ENCODE measurements around the gene VAV3. TPM values are rescaled to one million over a fixed set of nuclear protein-coding genes. Genes with fewer than 3 reads are reported as not detected.

The VAV3 gene
- total and polyA plus RNA-seq, 2 donors: 3.8 to 24.2 TPM

DNA sequence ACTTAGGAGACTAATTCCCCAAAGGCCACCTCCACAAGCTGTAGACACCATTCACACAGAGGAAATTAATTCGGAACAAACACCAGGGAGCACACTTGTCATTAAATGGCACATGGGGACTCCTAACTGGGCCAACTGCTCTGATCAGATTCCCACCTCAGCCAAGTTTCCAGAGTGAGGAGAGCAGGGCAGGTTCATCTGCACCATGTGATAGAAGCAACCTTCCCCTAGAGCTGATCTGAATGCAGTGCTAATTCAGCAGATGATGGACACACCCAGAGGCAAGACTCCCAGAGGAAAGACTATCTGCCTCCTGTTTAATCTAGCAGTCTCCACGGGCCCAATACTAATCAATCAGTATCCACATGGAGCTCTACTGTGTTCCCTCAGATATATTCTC lies 147.0 kb downstream of the VAV3 start:
- Histone ChIP-seq H3K36me3 (ENCODE audit: insufficient read depth) (no peaks in the 10 kb centered on the region), H3K4me1 (ENCODE audit: insufficient read depth) (no peaks in the 10 kb centered on the region), H3K27ac (ENCODE audit: low read depth) (no peak overlapping the region), H3K4me3 (ENCODE audit: low read depth, low read length) (no peak overlapping the region)
- no peak for DNase-seq (ENCODE audit: extremely low spot score)
- 72% methylated on average over 2 of the region's 2 CpGs for WGBS

DNA sequence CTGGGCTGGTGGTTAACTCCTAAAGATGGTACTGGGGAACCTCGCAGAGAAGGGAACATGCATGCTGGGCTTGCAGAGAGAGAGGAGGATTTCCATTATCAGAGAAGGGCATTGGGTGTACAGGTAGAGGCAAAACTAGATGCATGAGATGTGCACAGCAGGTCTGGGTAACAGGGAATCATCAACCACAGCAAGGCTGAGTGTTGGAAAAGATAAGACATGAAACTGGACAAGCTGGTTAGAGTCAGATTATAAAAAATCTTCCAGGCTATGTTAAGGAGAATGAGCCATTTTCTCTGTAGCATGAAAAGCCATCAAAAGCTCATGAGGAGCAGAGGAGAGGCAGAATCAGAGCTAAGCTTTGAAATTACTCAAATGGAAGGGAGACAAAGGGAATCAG lies 147.8 kb downstream of the VAV3 start:
- H3K36me3 ChIP-seq (ENCODE audit: insufficient read depth): no peaks in the 10 kb centered on the region
- 89% methylated on average over 1 of the region's 1 CpG for WGBS
- no peak overlapping the region for H3K4me3 ChIP-seq (ENCODE audit: low read depth, low read length)
- DNase-seq (ENCODE audit: extremely low spot score): no peak
- no peaks in the 10 kb centered on the region for H3K4me1 ChIP-seq (ENCODE audit: insufficient read depth)
- H3K27ac ChIP-seq (ENCODE audit: low read depth): no peak overlapping the region

- Histone ChIP-seq H3K36me3 (ENCODE audit: insufficient read depth) (no peaks in the 10 kb centered on the region), H3K27ac (ENCODE audit: low read depth) (no peak overlapping the region), H3K4me3 (ENCODE audit: low read depth, low read length) (no peak overlapping the region), H3K4me1 (ENCODE audit: insufficient read depth) (no peaks in the 10 kb centered on the region)
- DNase-seq (ENCODE audit: extremely low spot score): no peak
- WGBS: 97% methylated on average over 2 of the region's 2 CpGs
Measured at GRCh38 chr1:107810291-107810951, 154.6 kb downstream of the VAV3 start.

- Histone ChIP-seq H3K36me3 (ENCODE audit: insufficient read depth) (no peaks in the 10 kb centered on the region), H3K27ac (ENCODE audit: low read depth) (no peak overlapping the region), H3K4me1 (ENCODE audit: insufficient read depth) (no peaks in the 10 kb centered on the region), H3K4me3 (ENCODE audit: low read depth, low read length) (no peak overlapping the region)
- no peak for DNase-seq (ENCODE audit: extremely low spot score)
- 78% methylated on average over 3 of the region's 3 CpGs for WGBS
Measured at GRCh38 chr1:107807855-107808254, 157.1 kb downstream of the VAV3 start.

- no peak overlapping the region for H3K4me3 ChIP-seq (ENCODE audit: low read depth, low read length)
- H3K36me3 ChIP-seq (ENCODE audit: insufficient read depth): no peaks in the 10 kb centered on the region
- DNase-seq (ENCODE audit: extremely low spot score): no peak
- H3K4me1 ChIP-seq (ENCODE audit: insufficient read depth): no peaks in the 10 kb centered on the region
- no peak overlapping the region for H3K27ac ChIP-seq (ENCODE audit: low read depth)
- 63% methylated on average over 1 of the region's 1 CpG for WGBS
Measured at GRCh38 chr1:107807405-107807804, 157.6 kb downstream of the VAV3 start.

- 81% methylated on average over 4 of the region's 4 CpGs for WGBS
Measured at GRCh38 chr1:107806902-107807301, 158.1 kb downstream of the VAV3 start.

DNA sequence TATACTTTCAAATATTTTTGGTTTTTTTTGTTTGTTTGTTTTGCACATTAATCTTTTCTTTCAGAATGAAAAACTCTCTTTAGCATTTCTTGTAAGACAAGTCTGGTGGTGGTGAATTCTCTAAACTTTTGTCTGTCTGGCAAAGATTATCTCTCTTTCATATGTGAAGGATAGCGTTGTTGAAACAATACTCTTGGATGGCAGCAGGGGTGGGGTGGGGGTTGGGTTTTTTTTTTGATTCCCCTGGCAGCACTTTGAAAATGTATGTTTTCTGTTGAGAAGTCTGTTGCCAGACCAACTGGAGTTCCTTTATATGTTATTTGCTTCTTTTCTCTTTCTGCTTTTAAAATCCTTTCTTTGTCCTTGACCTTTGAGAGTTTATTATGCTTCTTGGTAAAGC lies 160.2 kb downstream of the VAV3 start:
- WGBS: 45% methylated on average over 1 of the region's 1 CpG
- no peaks in the 10 kb centered on the region for H3K4me1 ChIP-seq (ENCODE audit: insufficient read depth)
- no peak overlapping the region for H3K27ac ChIP-seq (ENCODE audit: low read depth)
- no peak overlapping the region for H3K4me3 ChIP-seq (ENCODE audit: low read depth, low read length)
- no peaks in the 10 kb centered on the region for H3K36me3 ChIP-seq (ENCODE audit: insufficient read depth)
- DNase-seq (ENCODE audit: extremely low spot score): no peak

More at GRCh38 chr1:107806902-107807301, 158.1 kb downstream of the VAV3 start:
- Histone ChIP-seq H3K4me1 (ENCODE audit: insufficient read depth) (no peaks in the 10 kb centered on the region), H3K4me3 (ENCODE audit: low read depth, low read length) (no peak overlapping the region), H3K36me3 (ENCODE audit: insufficient read depth) (no peaks in the 10 kb centered on the region), H3K27ac (ENCODE audit: low read depth) (no peak overlapping the region)
- no peak for DNase-seq (ENCODE audit: extremely low spot score)

- no peak for DNase-seq (ENCODE audit: extremely low spot score)
- Histone ChIP-seq H3K36me3 (ENCODE audit: insufficient read depth) (no peaks in the 10 kb centered on the region), H3K27ac (ENCODE audit: low read depth) (no peak overlapping the region), H3K4me1 (ENCODE audit: insufficient read depth) (no peaks in the 10 kb centered on the region), H3K4me3 (ENCODE audit: low read depth, low read length) (no peak overlapping the region)
- 51% methylated on average over 1 of the region's 1 CpG for WGBS
Measured at GRCh38 chr1:107804134-107804533, 160.8 kb downstream of the VAV3 start.

DNA sequence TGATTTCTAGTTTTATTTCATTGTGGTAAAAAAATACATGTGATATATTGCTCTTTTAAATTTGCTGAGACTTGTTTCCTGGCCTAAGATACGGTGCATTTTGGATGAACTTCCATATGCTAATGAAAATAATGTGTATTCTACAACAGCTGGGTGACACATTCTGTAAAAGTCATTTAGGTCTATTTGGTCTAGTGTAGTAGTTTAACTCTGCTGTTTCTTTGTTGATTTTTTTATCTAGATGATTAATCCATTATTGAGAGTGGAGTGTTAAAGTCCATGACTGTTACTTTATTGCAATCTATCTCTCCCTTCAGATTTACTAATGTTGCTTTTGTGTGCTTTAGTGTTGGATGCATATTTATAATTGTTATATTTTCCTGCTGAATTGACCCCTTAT lies 161.4 kb downstream of the VAV3 start:
- no peaks in the 10 kb centered on the region for H3K4me1 ChIP-seq (ENCODE audit: insufficient read depth)
- 52% methylated on average over 1 of the region's 1 CpG for WGBS
- no peaks in the 10 kb centered on the region for H3K36me3 ChIP-seq (ENCODE audit: insufficient read depth)
- no peak overlapping the region for H3K4me3 ChIP-seq (ENCODE audit: low read depth, low read length)
- H3K27ac ChIP-seq (ENCODE audit: low read depth): no peak overlapping the region
- no peak for DNase-seq (ENCODE audit: extremely low spot score)

DNA sequence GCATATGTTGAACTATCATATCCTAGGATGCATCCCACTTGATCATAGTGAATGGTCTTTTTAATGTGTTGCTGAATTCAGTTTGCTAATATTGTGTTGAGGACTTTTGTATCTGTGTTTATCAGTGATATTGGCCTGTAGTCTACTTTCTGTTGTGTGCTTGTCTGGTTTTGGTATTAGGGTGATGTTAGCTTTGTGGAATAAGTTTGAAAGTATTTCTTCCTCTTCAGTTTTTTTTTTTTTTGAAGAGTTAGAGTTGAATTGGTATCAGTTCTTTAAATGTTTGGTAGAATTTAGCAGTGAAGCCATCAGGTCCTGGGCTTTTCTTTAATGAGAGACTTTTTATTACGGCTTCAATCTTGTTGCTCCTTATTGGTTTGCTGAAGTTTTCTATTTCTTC lies 162.3 kb downstream of the VAV3 start:
- WGBS: 93% methylated on average over 1 of the region's 1 CpG
- Histone ChIP-seq H3K27ac (ENCODE audit: low read depth) (no peak overlapping the region), H3K4me1 (ENCODE audit: insufficient read depth) (no peaks in the 10 kb centered on the region), H3K4me3 (ENCODE audit: low read depth, low read length) (no peak overlapping the region), H3K36me3 (ENCODE audit: insufficient read depth) (no peaks in the 10 kb centered on the region)
- DNase-seq (ENCODE audit: extremely low spot score): no peak

GRCh38 chr1:107795994-107796393 lies 169.0 kb downstream of the VAV3 start:
- H3K4me1 ChIP-seq (ENCODE audit: insufficient read depth): no peaks in the 10 kb centered on the region
- no peak for DNase-seq (ENCODE audit: extremely low spot score)
- 88% methylated on average over 2 of the region's 2 CpGs for WGBS
- H3K4me3 ChIP-seq (ENCODE audit: low read depth, low read length): no peak overlapping the region
- no peaks in the 10 kb centered on the region for H3K36me3 ChIP-seq (ENCODE audit: insufficient read depth)
- no peak overlapping the region for H3K27ac ChIP-seq (ENCODE audit: low read depth)

DNA sequence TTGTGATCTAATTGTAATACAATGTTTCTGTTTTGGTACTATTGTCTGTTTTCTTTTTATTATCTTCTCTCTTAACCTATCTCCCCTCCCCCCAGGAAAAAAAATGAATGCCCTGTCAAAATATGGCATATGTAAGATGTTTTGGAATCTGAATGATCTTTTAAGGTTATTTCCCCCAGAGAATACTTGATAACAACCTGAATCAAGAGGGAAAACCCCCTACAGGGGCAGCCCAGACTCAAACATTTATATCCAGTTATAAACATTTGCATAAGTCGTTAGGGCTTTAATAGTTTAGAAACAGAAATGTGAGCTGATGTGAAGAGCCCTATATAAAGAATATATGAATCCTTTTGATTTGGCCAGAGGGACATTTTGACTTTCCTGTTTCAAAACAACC lies 169.5 kb downstream of the VAV3 start:
- Histone ChIP-seq H3K36me3 (ENCODE audit: insufficient read depth) (no peaks in the 10 kb centered on the region), H3K4me3 (ENCODE audit: low read depth, low read length) (no peak overlapping the region), H3K4me1 (ENCODE audit: insufficient read depth) (no peaks in the 10 kb centered on the region), H3K27ac (ENCODE audit: low read depth) (no peak overlapping the region)
- 40% methylated on average over 1 of the region's 1 CpG for WGBS
- DNase-seq (ENCODE audit: extremely low spot score): no peak

DNA sequence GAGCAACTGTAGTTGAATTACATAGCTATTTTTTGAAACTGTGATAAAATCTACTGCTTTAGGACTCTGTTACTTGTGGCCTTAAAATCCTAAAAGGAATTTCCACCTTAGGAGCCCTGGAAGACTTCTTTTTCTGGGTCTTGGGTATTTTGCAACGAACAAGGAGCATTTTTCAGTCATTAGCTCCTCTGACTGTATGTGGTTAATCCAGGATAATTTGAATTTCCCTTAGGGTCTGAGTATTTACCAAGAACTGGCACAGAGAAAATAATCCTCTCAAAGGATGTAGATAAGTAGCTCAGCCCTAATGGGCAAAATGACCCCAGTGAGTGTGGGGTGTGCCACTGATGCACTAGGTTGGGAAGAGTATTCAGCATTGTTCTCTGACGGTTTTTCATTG lies 170.4 kb downstream of the VAV3 start:
- WGBS: 78% methylated on average over 2 of the region's 2 CpGs

DNA sequence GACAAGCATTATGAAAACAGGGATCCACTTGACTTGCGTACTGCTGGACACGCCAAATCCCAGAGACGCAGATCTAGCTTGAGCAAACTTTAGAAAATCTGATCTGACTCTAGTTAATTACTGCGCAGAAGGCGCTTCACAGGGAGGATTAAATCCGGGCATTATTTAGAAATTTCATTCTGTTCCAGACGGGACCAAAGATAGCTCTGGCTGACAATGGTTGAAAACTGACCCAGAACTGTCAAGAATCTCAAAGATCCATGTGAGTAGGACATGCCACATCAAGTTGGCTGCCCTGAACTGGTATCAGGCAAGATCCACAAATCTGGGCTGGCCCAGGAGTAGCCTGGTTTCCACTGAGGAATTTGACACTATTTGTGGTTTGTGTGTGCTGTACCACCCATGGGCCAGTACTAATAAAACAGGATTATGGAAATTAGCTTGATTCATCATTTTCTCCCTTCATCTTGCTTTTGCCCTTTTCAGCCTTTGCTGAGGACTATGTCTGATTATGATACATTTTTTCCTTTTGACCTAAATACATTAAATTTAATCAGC lies 171.0 kb downstream of the VAV3 start:
- Histone ChIP-seq H3K4me1 (ENCODE audit: insufficient read depth) (no peaks in the 10 kb centered on the region), H3K4me3 (ENCODE audit: low read depth, low read length) (no peak overlapping the region), H3K36me3 (ENCODE audit: insufficient read depth) (no peaks in the 10 kb centered on the region), H3K27ac (ENCODE audit: low read depth) (no peak overlapping the region)
- DNase-seq (ENCODE audit: extremely low spot score): no peak
- WGBS: 78% methylated on average over 7 of the region's 7 CpGs

More for the DNA sequence above, 170.4 kb downstream of the VAV3 start:
- H3K4me1 ChIP-seq (ENCODE audit: insufficient read depth): no peaks in the 10 kb centered on the region
- no peak overlapping the region for H3K4me3 ChIP-seq (ENCODE audit: low read depth, low read length)
- no peaks in the 10 kb centered on the region for H3K36me3 ChIP-seq (ENCODE audit: insufficient read depth)
- DNase-seq (ENCODE audit: extremely low spot score): no peak
- H3K27ac ChIP-seq (ENCODE audit: low read depth): no peak overlapping the region

GRCh38 chr1:107791348-107791747 lies 173.6 kb downstream of the VAV3 start:
- Histone ChIP-seq H3K36me3 (ENCODE audit: insufficient read depth) (no peaks in the 10 kb centered on the region), H3K4me3 (ENCODE audit: low read depth, low read length) (no peak overlapping the region), H3K27ac (ENCODE audit: low read depth) (no peak overlapping the region), H3K4me1 (ENCODE audit: insufficient read depth) (no peaks in the 10 kb centered on the region)
- DNase-seq (ENCODE audit: extremely low spot score): no peak

Measured in urinary bladder (tissue), 4 donors.